Measurements from ENCODE around the gene SERP2.

- TF ChIP-seq CTCF (conservative IDR thresholded peaks at IDR 0.05 in 1 of 2, IDR thresholded peaks at IDR 0.05 in 1 of 2; ENCODE audit: low read depth in 1 of 2, low read length in 2 of 2) (no peak), EZH2 (IDR thresholded peaks at IDR 0.05; ENCODE audit: low read length, missing control alignments) (no peak)
Observed at GRCh38 chr13:44340508-44340907, 33.1 kb upstream of the SERP2 start.

Data from fibroblast of lung (primary cell).